HS-27A (cell line): ENCODE data around the gene CANT1.

Experiments
- DNase-seq: peaks from one replicate; pipeline ENCODE4 v3.0.0-alpha.2; 2012; ENCODE audit warnings: low read depth, missing footprints

Gene CANT1

GRCh38 chr17:79009397-79010303 is at the start of gene CANT1:
TSS of gene CANT1 (minus strand) at chr17:79009764. CDS start at chr17:78997622, 12,142 bp downstream.
- DNase-seq = no peak

GRCh38 chr17:79057737-79058385 is 48.3 kb upstream of the CANT1 start:
- DNase-seq = no peak

- no peak for DNase-seq
Measured at GRCh38 chr17:79055197-79055596, 45.6 kb upstream of the CANT1 start.

- no peak for DNase-seq
Measured at GRCh38 chr17:79054200-79054960, 44.8 kb upstream of the CANT1 start.

GRCh38 chr17:79053251-79053925 is 43.8 kb upstream of the CANT1 start:
- DNase-seq = no peak

- DNase-seq = no peak
Measured at GRCh38 chr17:79052131-79052530, 42.6 kb upstream of the CANT1 start.

GRCh38 chr17:79051306-79051705 is 41.7 kb upstream of the CANT1 start:
- no peak for DNase-seq

- no peak for DNase-seq
Measured at GRCh38 chr17:79050551-79050950, 41.0 kb upstream of the CANT1 start.

- no peak for DNase-seq
Measured at GRCh38 chr17:79049821-79050220, 40.3 kb upstream of the CANT1 start.

GRCh38 chr17:79048826-79049755 is 39.5 kb upstream of the CANT1 start:
- DNase-seq = no peak

GRCh38 chr17:79047923-79048825 is 38.6 kb upstream of the CANT1 start:
- no peak for DNase-seq

GRCh38 chr17:79047291-79047920 is 37.8 kb upstream of the CANT1 start:
- no peak for DNase-seq

GRCh38 chr17:79046916-79047280 is 37.3 kb upstream of the CANT1 start:
- no peak for DNase-seq

GRCh38 chr17:79046197-79046915 is 36.8 kb upstream of the CANT1 start:
- DNase-seq = no peak

- DNase-seq = no peak
Measured at GRCh38 chr17:79045842-79046196, 36.3 kb upstream of the CANT1 start.

GRCh38 chr17:79045001-79045729 is 35.6 kb upstream of the CANT1 start:
- no peak for DNase-seq

GRCh38 chr17:79044462-79044861 is 34.9 kb upstream of the CANT1 start:
- no peak for DNase-seq

- DNase-seq = no peak
Measured at GRCh38 chr17:79043931-79044320, 34.4 kb upstream of the CANT1 start.
